Measurements from ENCODE around the gene TSPAN2. TPM values are rescaled to one million over a fixed set of nuclear protein-coding genes. Genes with fewer than 3 reads are reported as not detected.

The TSPAN2 gene
- polyA plus RNA-seq, 3 donors: 3.5 to 20.6 (median 16.7) TPM

- Histone ChIP-seq H3K27ac (ENCODE audit: low read depth in 1 of 2, low read length in 2 of 2) (no peak overlapping the region), H3K4me2 (replicated peaks; ENCODE audit: extremely low read depth, low read length, poor library complexity, severe bottlenecking) (no peak overlapping the region), H3K36me3 (replicated peaks in 1 of 2; ENCODE audit: control insufficient read depth in 1 of 2, insufficient read depth in 2 of 2, low read length in 2 of 2) (no peaks in the 10 kb centered on the region), H3K4me1 (ENCODE audit: control insufficient read depth in 1 of 2, insufficient read depth in 2 of 2, low read length in 2 of 2) (no peaks in the 10 kb centered on the region), H4K20me1 (ENCODE audit: insufficient read depth, low read length) (no peaks in the 10 kb centered on the region), H3K9ac (ENCODE audit: insufficient read depth, low read length, poor library complexity, severe bottlenecking) (no peak overlapping the region), H3K27me3 (ENCODE audit: control insufficient read depth in 2 of 2, insufficient read depth in 2 of 2, low read length in 2 of 2) (no peaks in the 10 kb centered on the region), H2AFZ (ENCODE audit: insufficient read depth, low read depth, low read length, poor library complexity, severe bottlenecking) (no peak overlapping the region), H3K4me3 (replicated peaks in 1 of 3; ENCODE audit: low read depth in 2 of 3, low read length in 3 of 3) (no peak overlapping the region), H3K79me2 (ENCODE audit: insufficient read depth, low read length) (no peaks in the 10 kb centered on the region), H3K9me3 (replicated peaks in 1 of 2; ENCODE audit: control insufficient read depth in 1 of 2, insufficient read depth in 1 of 2, low read length in 2 of 2) (no peaks in the 10 kb centered on the region)
- H3K36me3 Mint-ChIP-seq: no peaks in the 10 kb centered on the region
- peaks cover 0 to 2% (median 0%) of the 10 kb centered on the region in 3 donors for H3K27me3 Mint-ChIP-seq (ENCODE audit: low read depth in 3 of 3)
- no peak overlapping the region for H3K27ac Mint-ChIP-seq
- no CpG with 5 or more reads among the region's 2 CpGs for WGBS (ENCODE audit: insufficient coverage)
- no peak for TF ChIP-seq CTCF (IDR thresholded peaks at IDR 0.05)
- no peak overlapping the region for H3K4me3 Mint-ChIP-seq
- no peaks in the 10 kb centered on the region for H3K4me1 Mint-ChIP-seq
- DNase-seq: no peak
- peaks cover 0 to 2% (median 0%) of the 10 kb centered on the region in 7 donors for H3K9me3 Mint-ChIP-seq
- intact Hi-C loops (cut with micrococcal nuclease): no loop called here
Observed at GRCh38 chr1:115031595-115031994, 57.7 kb downstream of the TSPAN2 start.

GRCh38 chr1:115029526-115029925 is 59.8 kb downstream of the TSPAN2 start, which contains the start of gene TSHB:
Gene TSHB, plus strand, starts transcription at chr1:115029826. Its CDS starts 3,537 bp downstream, at chr1:115033363.
- Histone ChIP-seq H3K9ac (ENCODE audit: insufficient read depth, low read length, poor library complexity, severe bottlenecking) (no peak within 1 kb of the TSS), H4K20me1 (ENCODE audit: insufficient read depth, low read length) (no peaks in the 10 kb centered on the region), H3K36me3 (replicated peaks in 1 of 2; ENCODE audit: control insufficient read depth in 1 of 2, insufficient read depth in 2 of 2, low read length in 2 of 2) (no peaks in the 10 kb centered on the region), H3K4me2 (replicated peaks; ENCODE audit: extremely low read depth, low read length, poor library complexity, severe bottlenecking) (no peak within 1 kb of the TSS), H3K4me1 (ENCODE audit: control insufficient read depth in 1 of 2, insufficient read depth in 2 of 2, low read length in 2 of 2) (no peaks in the 10 kb centered on the region), H2AFZ (ENCODE audit: insufficient read depth, low read depth, low read length, poor library complexity, severe bottlenecking) (no peak within 1 kb of the TSS), H3K4me3 (replicated peaks in 1 of 3; ENCODE audit: low read depth in 2 of 3, low read length in 3 of 3) (no peak within 1 kb of the TSS), H3K27ac (ENCODE audit: low read depth in 1 of 2, low read length in 2 of 2) (no peak within 1 kb of the TSS), H3K27me3 (ENCODE audit: control insufficient read depth in 2 of 2, insufficient read depth in 2 of 2, low read length in 2 of 2) (no peaks in the 10 kb centered on the region), H3K9me3 (replicated peaks in 1 of 2; ENCODE audit: control insufficient read depth in 1 of 2, insufficient read depth in 1 of 2, low read length in 2 of 2) (no peaks in the 10 kb centered on the region), H3K79me2 (ENCODE audit: insufficient read depth, low read length) (no peaks in the 10 kb centered on the region)
- Mint-ChIP-seq H3K27me3 (ENCODE audit: low read depth in 3 of 3) (peaks cover 0 to 2% (median 0%) of the 10 kb centered on the region in 3 donors), H3K4me1 (no peaks in the 10 kb centered on the region), H3K4me3 (no peak within 1 kb of the TSS), H3K36me3 (no peaks in the 10 kb centered on the region), H3K9me3 (peaks cover 0 to 2% (median 0%) of the 10 kb centered on the region in 7 donors), H3K27ac (no peak within 1 kb of the TSS)
- intact Hi-C loops (cut with micrococcal nuclease): no loop called here
- no peak for DNase-seq
- no peak for TF ChIP-seq CTCF (IDR thresholded peaks at IDR 0.05)

Measured in CD14-positive monocyte (primary cell).